NOMO-1 treated with dmso at 0.1 percent for 144 hours (cell line): ENCODE data around the gene KRTAP1-5.
"Not testable (repeated sequence)": the region's sequence is repeated elsewhere in the genome, so short reads cannot be mapped to it uniquely, and the experiment has no call there.

Experiments used
- DNase-seq: peaks from one replicate; lab custom pipeline; 2025; ENCODE audit not compliant: unreplicated experiment; lab: John Stamatoyannopoulos, UW

KRTAP1-5 gene

GRCh38 chr17:41009301-41009760 is 17.7 kb downstream of the KRTAP1-5 start:
- no peak for DNase-seq

GRCh38 chr17:41008811-41009210 is 18.2 kb downstream of the KRTAP1-5 start, which contains the start of gene KRTAP3-1:
KRTAP3-1 (minus strand) TSS chr17:41009128; CDS start chr17:41009074, 54 bp downstream.
- DNase-seq, result no peak

GRCh38 chr17:41004397-41004796 is 22.6 kb downstream of the KRTAP1-5 start:
- DNase-seq, result no peak

GRCh38 chr17:41003926-41004325 is 23.1 kb downstream of the KRTAP1-5 start:
- no peak for DNase-seq

- DNase-seq, result no peak
Measured at GRCh38 chr17:41002814-41003213, 24.2 kb downstream of the KRTAP1-5 start.

- no peak for DNase-seq
Measured at GRCh38 chr17:41001795-41002194, 25.2 kb downstream of the KRTAP1-5 start.

GRCh38 chr17:40999563-40999962 is 27.4 kb downstream of the KRTAP1-5 start, which contains the start of gene KRTAP3-2:
KRTAP3-2 (minus strand) TSS chr17:40999906; CDS start chr17:40999853, 53 bp downstream.
- not testable (repeated sequence) for DNase-seq

- no peak for DNase-seq
Measured at GRCh38 chr17:40997361-40997760, 29.6 kb downstream of the KRTAP1-5 start.

- no peak for DNase-seq
Measured at GRCh38 chr17:40996829-40997228, 30.2 kb downstream of the KRTAP1-5 start.

GRCh38 chr17:40995116-40995515 is 31.9 kb downstream of the KRTAP1-5 start:
- DNase-seq, result no peak

GRCh38 chr17:40993839-40994238 is 33.2 kb downstream of the KRTAP1-5 start, which contains the start of gene KRTAP3-3:
KRTAP3-3 (minus strand) TSS chr17:40994164; CDS start chr17:40994097, 67 bp downstream.
- no peak for DNase-seq

GRCh38 chr17:40993084-40993483 is 33.9 kb downstream of the KRTAP1-5 start:
- no peak for DNase-seq

GRCh38 chr17:40992666-40993065 is 34.3 kb downstream of the KRTAP1-5 start:
- DNase-seq, result no peak

- no peak for DNase-seq
Measured at GRCh38 chr17:40986920-40987319, 40.1 kb downstream of the KRTAP1-5 start.

- DNase-seq, result no peak
Measured at GRCh38 chr17:40984226-40984625, 42.8 kb downstream of the KRTAP1-5 start, which contains the start of gene KRT40. KRT40 (minus strand) TSS chr17:40984326; CDS start chr17:40984273, 53 bp downstream.

GRCh38 chr17:40981115-40981514 is 45.9 kb downstream of the KRTAP1-5 start:
- DNase-seq, result no peak

- DNase-seq, result no peak
Measured at GRCh38 chr17:40980596-40980995, 46.4 kb downstream of the KRTAP1-5 start.

- DNase-seq, result no peak
Measured at GRCh38 chr17:40980117-40980516, 46.9 kb downstream of the KRTAP1-5 start.

- no peak for DNase-seq
Measured at GRCh38 chr17:40978575-40979151, 48.3 kb downstream of the KRTAP1-5 start.
